NB4 (cell line): Measurements from ENCODE around the gene SP7.

Source experiments
- MYC ChIP-seq: IDR thresholded peaks from 2 replicates; pipeline ENCODE4 v1.6.1; 2011; ENCODE audit warnings: low read depth, low read length
- POLR2A ChIP-seq: IDR thresholded peaks from 2 replicates; pipeline ENCODE4 v1.6.1; 2011; ENCODE audit warnings: mild to moderate bottlenecking; ENCODE audit not compliant: insufficient read length; ENCODE audit errors: extremely low read depth

DNA sequence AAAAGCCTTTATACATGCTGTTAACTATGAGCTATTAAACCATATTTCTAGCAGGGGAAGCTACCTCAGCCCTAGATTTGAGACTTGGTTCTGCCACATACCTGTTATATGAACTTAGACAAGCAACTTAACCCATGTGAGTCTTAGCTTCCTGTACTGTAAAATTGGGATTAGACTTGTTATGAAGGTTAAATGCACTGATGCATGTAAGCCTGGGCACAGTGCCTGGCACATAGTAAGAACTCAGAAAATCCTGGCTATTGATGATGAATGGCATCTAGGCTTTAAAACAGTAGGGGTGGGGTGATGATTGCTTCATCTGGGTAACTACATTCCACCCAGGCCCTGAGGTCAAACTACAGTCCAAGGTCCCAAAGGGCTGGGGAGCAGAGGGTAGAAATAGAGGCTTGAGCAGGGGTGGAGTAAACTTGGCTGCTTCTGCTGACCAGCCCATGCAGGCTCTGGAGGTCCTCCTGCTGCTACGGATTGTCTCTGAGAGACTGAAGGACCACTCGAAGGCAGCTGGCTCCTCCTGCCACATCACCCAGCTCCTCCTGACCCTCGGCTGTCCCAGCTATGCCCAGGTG lies 56.8 kb downstream of the SP7 start:
- TF ChIP-seq MYC (no peak), POLR2A (no peak)
